ENCODE measurements around the gene ASXL1. TPM values are rescaled to one million over a fixed set of nuclear protein-coding genes. Genes with fewer than 3 reads are reported as not detected.

The ASXL1 gene
- total and polyA plus RNA-seq, 8 donors = 9.0 to 185 (median 61.7) TPM

DNA sequence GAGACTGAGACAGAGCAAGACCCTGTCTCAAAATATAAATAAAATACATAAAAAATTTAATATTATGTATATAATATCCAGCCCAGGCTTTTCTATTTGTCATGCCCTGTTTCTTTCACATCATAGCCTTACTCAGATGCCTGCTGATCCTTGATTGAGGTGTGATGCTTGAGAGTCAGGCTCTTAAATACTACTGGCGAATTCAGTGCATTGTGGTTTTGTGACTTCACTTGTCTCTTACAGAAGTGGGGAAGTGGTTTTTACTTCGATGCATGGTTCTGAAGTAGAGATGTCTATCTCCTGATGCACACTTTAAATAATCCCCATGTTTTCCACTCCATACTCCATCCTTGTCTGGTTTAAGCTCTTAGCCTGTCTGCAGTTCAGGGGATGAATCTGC lies 29.1 kb downstream of the ASXL1 start:
- peak in 1 of 2 donors; percentile 52 for DNase-seq

DNA sequence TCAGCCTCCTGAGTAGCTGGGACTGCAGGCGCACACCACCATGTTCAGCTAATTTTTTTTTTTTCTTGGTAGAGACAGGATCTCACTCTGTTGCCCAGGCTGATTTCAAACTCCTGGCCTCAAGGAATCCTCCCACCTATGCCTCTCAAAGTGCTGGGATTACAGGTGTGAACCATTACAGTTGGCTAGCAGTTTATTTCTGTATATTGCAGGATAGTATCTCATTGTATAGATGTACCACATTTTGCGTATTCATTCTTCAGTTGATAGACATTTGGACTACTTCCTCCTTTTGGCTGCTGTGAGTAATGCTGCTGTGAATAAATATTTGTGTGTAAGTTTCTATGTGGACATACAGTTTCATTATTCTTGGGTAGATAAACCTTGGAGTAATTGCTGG lies 32.9 kb downstream of the ASXL1 start:
- Histone ChIP-seq H3K4me3 (no peak overlapping the region), H3K27ac (peak overlapping the region in 4 of 5 donors; percentile 41 to 70 (median 52)), H3K27me3 (no peaks in the 10 kb centered on the region), H3K9me3 (no peaks in the 10 kb centered on the region), H3K36me3 (peaks cover 0 to 47% (median 27%) of the 10 kb centered on the region in 4 donors), H3K4me1 (peaks cover 5 to 65% (median 30%) of the 10 kb centered on the region in 4 donors)
- intact Hi-C loops (cut with DNase I; ENCODE audit: low total_unique reads) = no loop called here
- TF ChIP-seq POLR2A (IDR thresholded peaks at IDR 0.05) (no peak), POLR2AphosphoS5 (IDR thresholded peaks at IDR 0.05) (no peak), EP300 (IDR thresholded peaks at IDR 0.05) (no peak)
- TF ChIP-seq, protein P1, sequence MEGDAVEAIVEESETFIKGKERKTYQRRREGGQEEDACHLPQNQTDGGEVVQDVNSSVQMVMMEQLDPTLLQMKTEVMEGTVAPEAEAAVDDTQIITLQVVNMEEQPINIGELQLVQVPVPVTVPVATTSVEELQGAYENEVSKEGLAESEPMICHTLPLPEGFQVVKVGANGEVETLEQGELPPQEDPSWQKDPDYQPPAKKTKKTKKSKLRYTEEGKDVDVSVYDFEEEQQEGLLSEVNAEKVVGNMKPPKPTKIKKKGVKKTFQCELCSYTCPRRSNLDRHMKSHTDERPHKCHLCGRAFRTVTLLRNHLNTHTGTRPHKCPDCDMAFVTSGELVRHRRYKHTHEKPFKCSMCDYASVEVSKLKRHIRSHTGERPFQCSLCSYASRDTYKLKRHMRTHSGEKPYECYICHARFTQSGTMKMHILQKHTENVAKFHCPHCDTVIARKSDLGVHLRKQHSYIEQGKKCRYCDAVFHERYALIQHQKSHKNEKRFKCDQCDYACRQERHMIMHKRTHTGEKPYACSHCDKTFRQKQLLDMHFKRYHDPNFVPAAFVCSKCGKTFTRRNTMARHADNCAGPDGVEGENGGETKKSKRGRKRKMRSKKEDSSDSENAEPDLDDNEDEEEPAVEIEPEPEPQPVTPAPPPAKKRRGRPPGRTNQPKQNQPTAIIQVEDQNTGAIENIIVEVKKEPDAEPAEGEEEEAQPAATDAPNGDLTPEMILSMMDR (IDR thresholded peaks at IDR 0.05) = no peak
- 61 to 75% (median 68%) methylated on average over 2 of the region's 2 CpGs for WGBS, 5 donors
- DNase-seq = peak in 1 of 2 donors; percentile 51

More for the DNA sequence above, 29.1 kb downstream of the ASXL1 start:
- intact Hi-C loops (cut with DNase I; ENCODE audit: low total_unique reads) = no loop called here
- TF ChIP-seq POLR2AphosphoS5 (IDR thresholded peaks at IDR 0.05) (no peak), POLR2A (IDR thresholded peaks at IDR 0.05) (no peak), EP300 (IDR thresholded peaks at IDR 0.05) (no peak)
- TF ChIP-seq, protein P1 (IDR thresholded peaks at IDR 0.05) = no peak
- Histone ChIP-seq H3K4me3 (no peak overlapping the region), H3K4me1 (peaks cover 9 to 87% (median 45%) of the 10 kb centered on the region in 4 donors), H3K9me3 (no peaks in the 10 kb centered on the region), H3K36me3 (peaks cover 0 to 23% (median 13%) of the 10 kb centered on the region in 4 donors), H3K27me3 (no peaks in the 10 kb centered on the region), H3K27ac (peak overlapping the region in 1 of 5 donors; percentile 32)
- WGBS, 5 donors = 65 to 88% (median 82%) methylated on average over 2 of the region's 2 CpGs

DNA sequence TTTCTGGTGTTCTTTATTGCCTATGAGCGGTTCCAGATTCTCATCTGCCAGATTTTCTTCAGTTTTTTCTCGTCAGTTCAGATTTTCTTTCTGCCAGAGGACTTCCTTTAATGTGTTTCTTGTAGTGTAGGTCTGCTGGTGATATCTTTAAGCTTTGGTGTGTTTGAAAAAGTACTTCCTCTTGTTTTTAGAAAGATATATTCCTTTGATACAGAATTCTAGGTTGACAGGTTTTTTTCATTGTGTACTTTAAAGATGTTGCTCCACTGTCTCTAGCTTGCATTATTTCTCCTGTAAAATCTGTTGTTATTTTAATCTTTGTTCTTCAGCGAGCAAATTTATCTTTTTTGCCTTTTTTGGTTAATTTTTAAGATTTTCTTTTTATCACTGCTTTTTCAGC lies 36.9 kb downstream of the ASXL1 start:
- 95 to 97% (median 97%) methylated on average over 3 of the region's 3 CpGs for WGBS, 5 donors
- no peak for DNase-seq
- Histone ChIP-seq H3K27ac (no peak overlapping the region), H3K36me3 (peaks cover 0 to 47% (median 27%) of the 10 kb centered on the region in 4 donors), H3K9me3 (no peaks in the 10 kb centered on the region), H3K27me3 (no peaks in the 10 kb centered on the region), H3K4me1 (peaks cover 3 to 34% (median 22%) of the 10 kb centered on the region in 4 donors), H3K4me3 (no peak overlapping the region)
- intact Hi-C loops (cut with DNase I; ENCODE audit: low total_unique reads) = no loop called here
- TF ChIP-seq POLR2AphosphoS5 (IDR thresholded peaks at IDR 0.05) (no peak), EP300 (IDR thresholded peaks at IDR 0.05) (no peak)
- TF ChIP-seq, protein P1 (IDR thresholded peaks at IDR 0.05) = no peak

DNA sequence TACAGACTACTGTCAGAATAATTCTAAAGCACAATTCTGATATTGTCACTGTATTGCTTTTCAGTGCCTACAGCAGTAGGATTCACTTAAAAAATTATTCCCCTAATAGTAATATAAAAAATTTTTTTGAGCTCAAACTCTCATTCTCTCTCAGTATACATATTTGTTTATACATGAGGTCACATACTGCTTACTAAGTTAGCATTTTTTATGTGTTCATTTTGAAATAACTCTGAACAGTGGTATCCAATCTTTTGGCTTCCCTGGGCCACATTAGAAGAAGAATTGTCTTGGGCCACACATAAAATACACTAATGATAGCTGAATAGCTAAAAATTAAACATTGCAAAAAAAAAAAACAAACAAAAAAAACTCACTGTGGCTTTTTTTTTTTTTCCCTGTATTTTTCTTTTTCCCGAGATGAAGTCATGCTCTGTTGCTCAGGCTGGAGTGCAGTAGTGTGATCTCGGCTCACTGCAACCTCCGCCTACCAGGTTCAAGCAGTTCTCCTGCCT lies 38.6 kb downstream of the ASXL1 start:
- WGBS, 5 donors = 63 to 87% (median 71%) methylated on average over 3 of the region's 3 CpGs
- DNase-seq = no peak
- Histone ChIP-seq H3K9me3 (no peaks in the 10 kb centered on the region), H3K4me1 (peaks cover 3 to 21% (median 13%) of the 10 kb centered on the region in 4 donors), H3K36me3 (peaks cover 0 to 36% (median 20%) of the 10 kb centered on the region in 4 donors), H3K27ac (no peak overlapping the region), H3K27me3 (no peaks in the 10 kb centered on the region), H3K4me3 (no peak overlapping the region)
- intact Hi-C loops (cut with DNase I; ENCODE audit: low total_unique reads) = no loop called here
- no peak for TF ChIP-seq POLR2A (IDR thresholded peaks at IDR 0.05)
- TF ChIP-seq POLR2AphosphoS5 (IDR thresholded peaks at IDR 0.05) = no peak
- TF ChIP-seq EP300 (IDR thresholded peaks at IDR 0.05) = no peak
- TF ChIP-seq, protein P1 (IDR thresholded peaks at IDR 0.05) = no peak

All from stomach (tissue), 9 donors.